HG03196 (cell line): ENCODE data around the gene PCMTD2.
"Not testable (repeated sequence)": the region's sequence is repeated elsewhere in the genome, so short reads cannot be mapped to it uniquely, and the experiment has no call there.

ENCODE experiments used
- ATAC-seq: cut with Tn5 transposase; IDR thresholded peaks from one replicate; pipeline ENCODE4 v1.9.1; 2021; ENCODE audit not compliant: unreplicated experiment

PCMTD2 gene

DNA sequence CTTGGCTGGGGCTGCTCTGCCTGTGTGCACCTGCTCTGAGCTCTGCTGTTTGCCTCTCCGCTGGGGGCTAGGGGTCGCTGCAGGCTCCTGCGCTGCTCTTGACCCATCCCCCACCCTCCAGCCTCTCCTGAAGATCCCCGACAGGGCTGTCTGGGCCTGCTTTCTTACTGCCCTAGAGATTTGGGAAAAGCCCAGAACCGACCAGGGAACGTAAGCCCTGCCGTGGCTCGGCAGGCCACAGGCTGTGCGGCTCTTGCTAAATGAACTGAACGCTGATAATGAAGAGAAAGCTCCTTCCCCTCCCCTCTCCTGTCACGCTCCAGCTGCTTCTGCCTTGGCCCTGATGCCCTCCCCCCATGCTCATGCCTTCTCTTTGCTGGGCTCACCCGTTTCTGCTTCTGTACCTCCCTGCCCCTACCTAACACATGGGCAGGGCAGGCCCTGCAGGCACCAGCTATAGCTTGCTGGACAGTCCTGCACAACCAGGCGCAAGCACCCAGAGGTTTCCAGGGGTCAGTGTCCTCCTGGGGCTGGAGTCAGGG lies 32.0 kb upstream of the PCMTD2 start:
- ATAC-seq, result no peak

DNA sequence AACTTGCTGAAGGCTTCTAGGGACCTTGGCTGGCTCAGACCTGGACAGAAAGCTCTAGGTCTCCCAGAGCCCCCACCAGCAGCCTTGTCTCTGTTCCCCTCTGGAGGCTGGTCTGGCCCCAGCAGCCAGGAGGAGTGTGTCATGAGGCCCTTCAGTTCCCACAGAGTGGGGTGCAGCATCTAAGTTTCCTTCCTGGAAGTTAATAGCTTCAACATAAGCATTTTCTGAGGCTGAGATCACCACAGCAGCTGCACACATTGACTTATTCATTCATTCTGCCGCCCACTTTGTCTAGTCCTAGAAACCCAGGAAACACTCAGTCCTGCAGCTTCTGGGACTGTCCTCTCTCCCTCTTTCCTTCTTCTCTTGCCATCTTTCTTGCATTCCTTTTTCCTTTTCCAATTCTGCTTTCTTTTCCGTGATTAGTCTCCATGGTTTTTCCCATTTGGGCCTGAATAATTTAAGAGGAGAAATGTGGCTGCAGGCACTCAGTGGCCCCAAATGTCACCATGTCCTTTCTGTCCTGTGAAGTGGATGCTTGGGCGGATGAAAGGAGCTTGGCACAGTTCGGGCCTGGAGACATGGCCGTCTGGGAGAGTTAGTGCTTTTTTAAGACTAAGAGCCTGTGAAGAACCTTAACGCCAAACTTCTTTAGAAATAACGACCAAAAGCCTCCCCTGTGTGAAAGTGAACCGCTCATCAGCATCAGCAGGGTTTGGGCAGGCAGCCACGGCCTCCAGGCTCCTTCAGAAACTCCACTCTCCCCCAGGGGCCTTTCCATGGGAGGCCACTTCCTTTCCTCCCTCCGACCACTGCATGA lies 31.0 kb upstream of the PCMTD2 start:
- no peak for ATAC-seq

DNA sequence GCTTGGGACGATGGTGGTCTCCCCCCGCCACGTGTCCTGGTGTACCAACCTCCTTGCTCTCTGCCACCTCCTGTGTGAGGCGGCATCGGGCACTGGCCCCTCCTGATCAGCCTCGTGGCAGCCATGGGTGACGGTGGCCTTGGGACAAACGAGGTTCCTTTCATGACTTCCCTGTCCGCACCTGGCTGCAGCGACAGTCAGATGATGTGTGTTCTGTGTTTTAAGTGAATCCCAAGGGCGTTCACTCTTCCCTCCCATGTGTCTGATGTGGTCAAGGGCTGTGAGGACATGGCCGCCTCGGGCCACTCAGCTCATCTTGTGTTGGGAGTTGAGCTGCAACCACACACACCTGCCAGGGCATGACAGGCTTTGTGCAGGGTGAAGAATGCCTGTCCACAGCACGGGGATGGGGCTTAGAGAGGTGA lies 30.4 kb upstream of the PCMTD2 start:
- ATAC-seq, result no peak

DNA sequence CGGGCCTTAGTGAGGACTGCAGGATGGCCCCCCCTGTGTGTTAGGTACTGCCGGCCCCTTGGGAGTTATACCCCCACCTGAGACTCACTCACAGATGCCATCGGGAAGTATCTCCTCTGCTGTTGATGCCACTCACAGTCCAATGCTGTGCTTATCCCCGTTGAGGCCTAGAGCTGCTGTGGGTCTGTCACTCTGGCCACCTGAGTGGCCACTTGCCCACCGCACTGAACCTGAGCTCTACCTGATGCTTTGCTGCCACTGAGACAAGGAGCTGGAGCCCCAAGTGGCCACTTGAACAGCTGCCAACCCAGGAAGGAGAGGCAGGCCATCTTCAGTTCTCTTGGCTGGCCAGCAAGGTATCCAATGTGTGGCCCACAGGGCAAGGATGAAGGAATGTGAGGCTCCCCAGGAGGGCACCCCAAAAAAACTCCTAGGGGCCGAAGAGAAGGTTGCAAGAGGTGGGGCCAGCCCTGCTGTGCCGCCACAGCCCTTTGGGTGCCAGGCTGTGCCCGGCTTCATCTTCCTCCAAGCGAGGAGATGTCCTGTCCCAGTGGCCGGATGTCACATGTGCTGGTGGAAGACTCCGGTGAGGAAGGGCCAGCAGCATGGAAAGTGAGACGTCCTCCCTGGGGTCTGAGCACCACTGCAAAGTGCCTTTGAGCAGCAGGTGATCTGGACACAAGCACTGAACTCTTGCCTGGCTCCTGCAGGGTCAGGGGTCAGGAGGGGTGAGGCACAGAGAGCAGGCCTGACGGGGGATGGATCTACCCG lies 29.5 kb upstream of the PCMTD2 start:
- no peak for ATAC-seq

DNA sequence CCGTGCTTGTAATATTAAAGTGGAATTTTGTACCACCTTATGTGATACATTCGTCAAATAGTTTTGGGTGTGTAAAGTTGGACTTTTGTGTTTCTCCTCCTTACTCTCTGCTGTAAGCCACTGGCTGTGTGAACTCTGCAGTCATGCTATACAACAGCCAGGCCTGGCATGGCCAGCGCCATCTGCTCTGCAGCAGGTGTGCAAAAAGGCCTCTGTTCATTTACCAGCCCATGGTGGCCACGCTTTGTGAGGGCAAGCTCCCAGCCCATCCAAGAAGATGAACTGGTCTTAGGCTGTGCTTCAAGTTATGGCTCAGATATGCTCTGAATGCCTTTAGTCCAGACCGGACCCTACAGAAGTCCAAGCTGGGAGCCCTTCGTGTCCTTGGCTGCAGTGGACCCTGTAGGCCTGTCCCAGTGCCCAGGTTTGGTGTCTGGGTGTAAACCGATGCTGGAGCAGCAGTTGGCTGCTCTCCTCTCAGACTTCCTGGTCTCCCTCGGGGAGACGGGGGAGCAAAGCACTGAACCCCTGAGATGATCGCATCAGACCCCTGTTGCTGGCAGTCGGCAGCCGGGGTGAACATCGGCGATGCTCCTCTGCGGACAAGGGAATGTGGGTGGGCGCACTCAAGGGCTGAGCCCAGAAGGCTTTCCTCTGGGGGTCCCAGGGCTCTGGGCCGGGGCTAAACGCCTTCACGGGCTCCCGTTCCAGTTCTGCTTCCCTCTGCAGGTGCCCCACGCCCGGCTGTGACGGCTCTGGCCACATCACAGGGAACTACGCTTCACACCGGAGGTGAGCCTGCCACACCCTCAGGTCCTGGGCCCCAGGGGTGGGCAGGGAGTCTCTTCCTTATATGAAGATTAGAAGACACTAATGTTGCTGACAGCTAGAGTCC lies 28.6 kb upstream of the PCMTD2 start:
- ATAC-seq, result no peak

DNA sequence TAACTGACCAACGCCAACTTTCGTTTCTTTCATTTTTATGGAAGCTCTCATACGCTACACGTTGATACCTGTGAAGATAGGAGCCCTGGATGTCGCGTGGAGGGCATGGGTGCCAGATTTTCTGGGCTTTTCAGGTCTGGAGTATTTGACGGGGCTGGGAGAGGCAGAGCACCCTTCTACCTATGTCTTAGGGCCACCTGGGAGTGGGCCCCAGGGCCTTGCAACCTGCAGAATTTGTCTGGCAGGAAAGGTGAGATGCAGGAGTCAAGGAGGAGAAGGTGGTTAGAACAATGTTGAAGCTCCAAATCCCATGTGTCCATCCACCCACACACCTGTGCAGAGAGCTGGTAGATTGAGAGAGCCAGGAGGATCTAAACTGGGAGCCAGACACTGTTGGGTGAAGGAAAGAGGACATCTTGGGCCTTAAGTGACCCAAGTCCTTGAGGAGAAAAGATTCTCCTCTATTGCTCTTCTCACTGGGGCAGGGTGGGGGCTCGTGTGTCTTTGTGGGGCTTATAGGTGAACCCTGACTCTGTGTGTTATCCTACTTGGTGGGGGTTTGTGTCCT lies 27.4 kb upstream of the PCMTD2 start:
- no peak for ATAC-seq

DNA sequence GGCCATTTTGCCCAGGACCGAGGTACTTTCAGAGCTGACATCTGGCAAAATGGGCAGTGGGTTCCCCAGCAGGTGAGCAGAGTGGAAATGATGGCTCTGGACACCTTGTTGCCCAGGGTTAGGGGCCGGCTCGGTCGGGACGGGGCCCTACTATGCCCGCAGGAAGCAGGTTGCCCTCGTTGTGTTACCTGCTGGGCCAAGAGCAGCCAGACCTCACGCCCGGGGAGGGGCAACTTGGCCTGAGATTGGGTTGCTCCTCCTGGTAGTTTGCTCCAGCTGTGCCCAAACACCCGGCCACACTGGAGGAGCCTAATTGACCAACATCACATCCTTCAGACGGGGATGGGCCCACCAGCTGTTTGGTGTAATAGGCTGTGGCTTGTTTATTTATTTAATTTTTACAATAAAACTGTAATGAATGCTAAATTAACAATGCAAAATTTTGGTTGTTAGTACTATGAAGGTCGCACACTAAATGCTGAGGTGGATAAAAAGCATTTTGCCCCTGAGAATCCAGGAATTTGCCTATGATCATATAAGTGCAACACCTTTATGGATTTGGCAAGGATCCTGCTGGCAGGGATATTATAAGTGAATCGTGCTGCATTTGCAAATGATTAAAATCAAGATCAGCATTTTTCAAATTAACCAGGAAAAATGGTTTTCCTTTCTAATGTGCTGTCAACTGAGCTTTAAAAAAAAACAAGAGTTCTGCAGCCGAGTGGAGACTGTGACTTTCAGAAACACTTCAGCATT lies 26.6 kb upstream of the PCMTD2 start:
- ATAC-seq, result no peak

DNA sequence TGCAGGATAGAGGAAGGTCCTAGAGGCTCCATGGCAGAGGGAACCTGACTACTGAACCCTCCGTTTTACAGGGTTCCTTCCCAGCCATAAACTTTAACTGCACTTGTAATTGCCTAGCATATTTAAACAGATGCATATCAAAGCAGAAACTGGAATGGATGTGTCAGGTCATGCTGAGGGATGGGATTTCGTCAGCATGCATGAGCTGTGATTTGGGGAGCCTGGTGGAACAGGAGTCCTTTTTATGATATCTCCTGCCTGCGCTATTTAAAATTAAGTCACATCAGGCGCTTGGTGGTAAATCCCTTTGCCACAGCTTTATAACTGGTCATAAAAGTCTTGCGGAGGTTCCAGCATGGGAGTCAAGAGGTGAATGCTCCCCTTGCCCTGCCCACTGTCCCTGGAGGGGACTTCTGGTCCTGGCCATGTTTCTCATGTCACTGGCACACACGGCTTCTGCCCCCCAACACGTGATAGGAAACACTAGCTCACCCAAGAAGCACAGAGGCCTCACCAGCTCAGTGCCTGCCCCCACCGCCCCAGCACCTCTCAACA lies 26.0 kb upstream of the PCMTD2 start:
- no peak for ATAC-seq

DNA sequence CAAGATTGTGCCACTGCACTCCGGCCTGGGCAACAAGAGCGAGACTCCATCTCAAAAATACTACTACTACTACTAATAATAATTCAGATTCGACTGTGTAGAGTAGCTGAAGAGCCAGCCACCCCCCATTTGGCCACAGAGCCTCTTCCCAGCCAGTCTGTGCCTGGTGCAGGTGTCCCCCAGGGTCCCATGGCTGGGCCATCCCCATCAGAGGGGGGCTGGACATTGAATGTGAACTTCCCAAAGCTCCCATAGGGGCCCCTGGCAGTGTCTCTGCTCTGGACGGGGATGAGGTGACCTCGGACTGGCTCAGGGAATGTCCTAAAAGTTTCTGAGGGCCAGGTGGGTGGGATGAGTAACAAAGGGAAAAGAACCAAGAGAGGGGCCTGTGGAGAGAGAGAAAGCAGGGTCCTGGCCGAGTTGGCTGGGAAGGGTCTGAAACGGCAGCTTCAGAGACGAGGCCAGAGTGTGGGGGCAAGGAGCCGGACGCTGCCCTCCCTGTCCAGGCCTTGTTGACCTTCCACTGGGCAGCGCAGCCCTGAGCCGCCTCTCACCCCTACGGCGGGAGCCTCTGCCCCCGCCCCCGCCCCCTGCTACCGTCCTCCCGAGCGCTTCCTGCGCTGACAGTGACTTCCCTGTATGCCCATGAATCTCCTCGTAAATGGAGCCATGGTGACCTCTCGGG lies 24.9 kb upstream of the PCMTD2 start:
- no peak for ATAC-seq

DNA sequence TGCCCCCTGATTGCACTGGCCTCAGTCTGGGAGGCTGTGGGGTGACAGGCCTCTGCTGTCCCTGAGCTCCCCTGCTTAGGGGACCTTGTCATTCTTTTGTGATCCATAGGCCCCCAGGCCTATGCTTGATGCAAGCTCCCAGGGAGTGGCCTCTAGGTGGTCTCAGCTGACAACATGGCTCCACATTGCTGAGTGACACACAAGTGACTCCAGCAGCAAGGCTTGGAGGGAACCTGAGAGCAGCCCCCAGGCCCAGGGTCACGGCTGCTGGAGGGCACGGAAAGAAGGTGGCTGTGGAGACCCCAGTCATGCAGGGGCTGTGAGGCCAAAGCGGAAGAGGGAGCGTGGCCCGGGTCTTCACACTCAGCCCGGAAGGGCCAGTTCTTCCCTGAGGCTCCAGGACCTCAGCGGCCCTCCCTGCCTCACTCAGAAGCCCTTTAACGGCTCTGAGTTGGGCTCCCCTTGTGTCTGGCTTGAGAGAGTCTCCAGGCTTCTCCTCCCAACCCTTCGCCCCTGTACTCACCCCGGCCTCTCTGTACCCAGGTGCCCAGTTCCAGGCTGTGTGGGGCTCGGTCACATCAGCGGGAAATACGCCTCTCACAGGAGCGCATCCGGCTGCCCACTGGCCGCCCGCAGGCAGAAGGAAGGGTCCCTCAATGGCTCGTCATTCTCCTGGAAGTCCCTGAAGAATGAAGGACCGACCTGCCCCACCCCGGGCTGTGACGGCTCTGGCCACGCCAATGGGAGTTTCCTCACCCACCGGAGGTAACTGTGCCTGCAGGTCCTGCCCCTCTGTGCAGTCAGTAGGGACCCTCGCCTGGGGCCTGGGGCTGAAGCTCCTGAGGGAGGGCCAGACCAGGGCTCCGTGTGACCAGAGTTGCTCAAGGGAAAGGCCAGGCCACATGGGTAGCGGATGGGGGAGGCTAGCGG lies 23.7 kb upstream of the PCMTD2 start:
- no peak for ATAC-seq

DNA sequence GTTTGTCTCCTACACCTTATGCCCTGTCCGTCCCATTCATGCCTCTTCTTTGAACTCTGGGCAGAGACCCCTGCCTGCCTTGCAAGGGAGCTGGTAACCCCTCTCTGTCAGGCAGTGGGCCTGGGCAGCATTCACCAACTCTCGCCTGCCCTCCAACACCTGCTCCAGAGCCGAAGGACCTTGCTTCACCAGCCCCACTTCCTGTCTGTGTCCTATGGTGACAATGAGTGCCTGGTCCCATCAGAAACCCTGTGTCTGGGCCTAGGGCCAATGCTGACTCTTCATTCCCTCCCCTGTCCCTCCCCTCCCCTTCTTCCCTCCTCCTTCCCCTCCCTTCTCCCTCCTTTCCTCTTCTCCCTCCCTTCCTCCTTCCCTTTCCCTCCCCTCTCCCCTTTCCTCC lies 22.8 kb upstream of the PCMTD2 start:
- ATAC-seq, result no peak

DNA sequence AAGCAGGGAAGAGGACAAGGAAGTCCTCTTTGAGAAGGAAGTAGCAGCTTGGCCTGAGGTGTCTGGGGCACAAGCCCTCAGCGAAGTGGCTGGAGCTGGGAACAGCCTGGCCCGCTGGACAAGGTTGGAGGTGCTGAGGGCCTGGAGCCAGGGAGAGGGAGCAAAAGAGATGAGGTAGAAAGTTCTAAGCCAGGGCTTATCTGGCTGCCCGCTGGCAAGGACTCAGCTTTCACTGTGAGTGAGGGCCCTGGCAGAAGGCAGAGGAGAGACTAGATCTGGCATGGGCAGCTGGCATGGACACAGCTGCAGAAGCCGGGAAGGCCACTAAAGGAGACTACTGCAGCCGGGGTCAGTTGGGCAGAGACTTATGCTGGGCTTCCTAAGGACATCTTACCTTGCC lies 21.8 kb upstream of the PCMTD2 start:
- ATAC-seq, result no peak

DNA sequence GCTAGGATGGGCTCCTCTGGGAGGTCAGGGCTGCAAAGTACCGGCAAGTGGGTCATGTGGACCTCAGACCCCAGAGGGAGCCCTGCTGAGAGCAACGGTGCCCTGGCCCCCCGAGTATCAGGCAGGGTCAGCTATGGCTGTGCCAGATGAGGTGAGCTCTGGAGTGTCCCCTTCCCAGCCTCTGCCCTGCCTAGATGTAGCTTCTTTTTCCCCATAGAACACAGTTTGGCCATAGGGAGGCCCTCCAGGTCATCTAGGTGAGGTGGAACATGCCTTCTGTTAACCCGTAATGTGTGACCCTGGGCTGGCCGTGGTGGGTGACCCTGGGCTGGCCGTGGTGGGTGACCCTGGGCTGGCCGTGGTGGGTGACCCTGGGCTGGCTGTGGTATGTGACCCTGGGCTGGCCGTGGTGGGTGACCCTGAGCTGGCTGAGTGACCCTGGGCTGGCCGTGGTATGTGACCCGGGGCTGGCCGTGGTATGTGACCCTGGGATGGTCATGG lies 21.2 kb upstream of the PCMTD2 start:
- no peak for ATAC-seq

DNA sequence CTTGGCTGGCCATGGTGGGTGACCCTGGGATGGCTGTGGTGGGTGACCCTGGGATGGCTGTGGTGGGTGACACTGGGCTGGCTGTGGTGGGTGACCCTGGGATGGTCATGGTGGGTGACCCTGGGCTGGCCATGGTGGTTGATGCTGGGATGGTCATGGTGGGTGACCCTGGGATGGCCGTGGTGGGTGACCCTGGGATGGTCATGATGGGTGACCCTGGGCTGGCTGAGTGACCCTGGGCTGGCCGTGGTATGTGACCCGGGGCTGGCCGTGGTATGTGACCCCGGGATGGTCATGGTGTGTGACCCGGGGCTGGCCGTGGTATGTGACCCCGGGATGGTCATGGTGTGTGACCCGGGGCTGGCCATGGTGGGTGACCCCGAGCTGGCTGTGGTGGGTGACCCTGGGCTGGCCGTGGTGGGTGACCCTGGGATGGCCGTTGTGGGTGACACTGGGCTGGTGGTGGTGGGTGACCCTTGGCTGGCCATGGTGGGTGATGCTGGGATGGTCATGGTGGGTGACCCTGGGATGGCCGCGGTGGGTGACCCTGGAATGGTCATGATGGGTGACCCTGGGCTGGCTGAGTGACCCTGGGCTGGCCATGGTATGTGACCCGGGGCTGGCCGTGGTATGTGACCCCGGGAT lies 20.5 kb upstream of the PCMTD2 start:
- ATAC-seq, result not testable (repeated sequence)

DNA sequence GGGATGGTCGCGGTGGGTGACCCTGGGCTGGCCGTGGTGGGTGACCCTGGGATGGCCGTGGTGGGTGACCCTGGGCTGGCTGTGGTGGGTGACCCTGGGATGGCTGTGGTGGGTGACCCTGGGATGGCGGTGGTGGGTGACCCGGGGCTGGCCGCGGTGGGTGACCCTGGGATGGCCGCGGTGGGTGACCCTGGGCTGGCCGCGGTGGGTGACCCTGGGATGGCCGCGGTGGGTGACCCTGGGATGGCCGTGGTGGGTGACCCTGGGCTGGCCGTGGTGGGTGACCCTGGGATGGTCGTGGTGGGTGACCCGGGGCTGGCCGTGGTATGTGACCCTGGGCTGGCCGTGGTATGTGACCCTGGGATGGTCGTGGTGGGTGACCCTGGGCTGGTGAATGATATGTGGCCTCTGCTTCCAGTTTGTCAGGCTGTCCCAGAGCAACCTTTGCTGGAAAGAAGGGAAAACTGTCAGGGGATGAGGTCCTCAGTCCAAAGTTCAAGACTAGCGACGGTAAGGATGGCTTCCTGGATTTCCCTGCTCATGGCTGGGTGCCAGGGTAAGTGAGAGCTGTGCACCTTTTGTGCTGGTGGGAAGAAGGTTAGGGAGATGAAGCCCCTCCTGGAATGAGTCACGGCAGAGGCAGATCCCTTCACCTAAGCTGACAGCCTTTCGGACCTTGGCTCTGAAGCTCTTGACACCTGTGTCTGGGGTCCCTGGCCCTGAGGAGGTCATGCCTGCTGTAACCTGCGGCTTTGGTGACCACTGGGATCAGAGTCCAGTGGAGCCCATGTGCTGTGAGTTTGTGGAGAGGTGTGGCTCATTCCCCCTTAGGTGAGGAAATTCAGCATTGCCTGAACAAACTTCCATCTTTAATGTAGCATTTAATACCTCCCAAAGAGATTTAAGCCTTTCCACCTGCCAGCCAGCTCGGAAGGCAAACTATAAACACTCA lies 19.1 kb upstream of the PCMTD2 start:
- no peak for ATAC-seq

DNA sequence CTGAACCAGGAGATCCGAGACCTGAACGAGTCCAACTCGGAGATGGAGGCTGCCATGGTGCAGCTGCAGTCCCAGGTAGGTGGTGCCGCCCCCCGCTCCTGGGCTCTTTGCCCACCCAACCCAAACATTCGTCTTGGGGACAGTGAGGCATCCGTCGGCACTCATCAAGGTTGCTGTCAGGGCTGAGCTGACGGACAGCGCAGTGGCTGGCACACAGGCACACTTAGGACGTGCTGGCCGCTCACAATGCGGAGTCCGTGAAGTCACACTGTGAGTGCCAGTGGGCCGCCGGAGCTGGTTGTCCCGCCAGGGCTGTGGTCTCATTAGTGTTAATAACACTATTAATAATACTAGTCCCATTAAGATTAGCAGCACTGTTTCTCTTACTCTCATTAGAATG lies 18.2 kb upstream of the PCMTD2 start:
- ATAC-seq, result no peak
